Activated CD8-positive, alpha-beta memory T cell treated with anti-CD3 and anti-CD28 coated beads, Interleukin-2, amount 50 U/mL, for 48 hours (primary cell): ENCODE measurements around the gene HDDC3.

Experiments used
- DNase-seq: peaks from one replicate; pipeline ENCODE4 v3.0.0-alpha.2; 2020

HDDC3 gene

DNA sequence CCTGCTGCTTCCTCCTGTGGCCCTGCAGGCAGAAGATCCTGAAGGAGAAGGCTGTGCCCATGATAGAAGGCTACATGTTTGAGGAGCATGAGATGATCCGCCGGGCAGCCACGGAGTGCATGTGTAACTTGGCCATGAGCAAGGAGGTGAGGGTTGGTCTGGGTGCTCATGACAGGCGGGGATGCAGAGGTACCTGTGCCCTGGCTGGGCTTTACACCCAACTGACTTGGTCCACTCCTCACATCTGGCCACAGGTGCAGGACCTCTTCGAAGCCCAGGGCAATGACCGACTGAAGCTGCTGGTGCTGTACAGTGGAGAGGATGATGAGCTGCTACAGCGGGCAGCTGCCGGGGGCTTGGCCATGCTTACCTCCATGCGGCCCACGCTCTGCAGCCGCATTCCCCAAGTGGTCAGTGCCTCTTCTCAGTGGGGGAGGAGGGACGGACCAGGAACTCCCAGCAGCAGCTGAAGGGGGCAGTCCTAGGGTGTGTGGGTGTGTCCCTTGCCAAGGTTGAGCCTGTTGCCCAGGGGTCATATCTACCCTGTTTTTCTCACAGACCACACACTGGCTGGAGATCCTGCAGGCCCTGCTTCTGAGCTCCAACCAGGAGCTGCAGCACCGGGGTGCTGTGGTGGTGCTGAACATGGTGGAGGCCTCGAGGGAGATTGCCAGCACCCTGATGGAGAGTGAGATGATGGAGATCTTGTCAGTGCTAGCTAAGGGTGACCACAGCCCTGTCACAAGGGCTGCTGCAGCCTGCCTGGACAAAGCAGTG, 20.7 kb upstream of the HDDC3 start:
- no peak for DNase-seq

GRCh38 chr15:90950676-90951075, 18.3 kb upstream of the HDDC3 start:
- DNase-seq: no peak

DNA sequence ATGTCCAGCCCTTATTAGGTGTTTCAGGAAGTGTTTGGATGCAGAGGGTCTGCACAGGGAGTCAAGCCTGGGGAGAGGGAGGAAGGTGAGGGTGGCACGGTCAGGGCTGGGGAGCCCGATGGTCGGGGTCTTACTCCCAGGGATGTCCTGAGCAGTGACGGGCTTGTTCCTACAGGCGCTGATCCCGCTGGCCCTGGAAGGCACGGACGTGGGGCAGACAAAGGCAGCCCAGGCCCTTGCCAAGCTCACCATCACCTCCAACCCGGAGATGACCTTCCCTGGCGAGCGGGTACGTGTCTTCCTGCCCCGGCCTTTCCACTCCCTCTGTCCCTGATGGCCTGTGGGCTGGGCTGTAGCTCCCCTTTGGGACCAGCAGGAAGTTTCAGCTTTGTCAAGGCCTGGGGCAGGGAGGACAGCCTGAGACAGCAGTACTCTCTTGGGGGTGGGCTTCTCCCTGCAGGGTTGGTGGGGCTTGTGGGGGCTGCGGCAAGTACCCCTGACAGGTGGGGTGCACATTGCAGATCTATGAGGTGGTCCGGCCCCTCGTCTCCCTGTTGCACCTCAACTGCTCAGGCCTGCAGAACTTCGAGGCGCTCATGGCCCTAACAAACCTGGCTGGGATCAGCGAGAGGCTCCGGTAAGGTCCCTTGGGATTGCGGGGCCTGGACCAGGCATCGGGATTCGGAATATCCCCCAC, 17.8 kb upstream of the HDDC3 start:
- DNase-seq: no peak

GRCh38 chr15:90948506-90948905, 16.2 kb upstream of the HDDC3 start:
- no peak for DNase-seq

- DNase-seq: no peak
Measured at GRCh38 chr15:90947577-90948357, 15.4 kb upstream of the HDDC3 start.

- DNase-seq: no peak
Measured at GRCh38 chr15:90946941-90947576, 14.7 kb upstream of the HDDC3 start.

DNA sequence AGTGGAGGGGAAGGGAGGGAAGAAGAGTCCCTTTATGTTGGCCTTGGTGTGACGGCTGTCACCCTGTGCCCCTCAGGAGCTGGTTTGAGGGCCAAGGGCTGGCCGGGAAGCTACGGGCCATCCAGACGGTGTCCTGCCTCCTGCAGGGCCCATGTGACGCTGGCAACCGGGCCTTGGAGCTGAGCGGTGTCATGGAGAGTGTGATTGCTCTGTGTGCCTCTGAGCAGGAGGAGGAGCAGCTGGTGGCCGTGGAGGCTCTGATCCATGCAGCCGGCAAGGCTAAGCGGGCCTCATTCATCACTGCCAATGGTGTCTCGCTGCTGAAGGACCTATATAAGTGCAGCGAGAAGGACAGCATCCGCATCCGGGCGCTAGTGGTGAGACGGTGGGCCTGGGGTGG, 14.2 kb upstream of the HDDC3 start:
- no peak for DNase-seq

DNA sequence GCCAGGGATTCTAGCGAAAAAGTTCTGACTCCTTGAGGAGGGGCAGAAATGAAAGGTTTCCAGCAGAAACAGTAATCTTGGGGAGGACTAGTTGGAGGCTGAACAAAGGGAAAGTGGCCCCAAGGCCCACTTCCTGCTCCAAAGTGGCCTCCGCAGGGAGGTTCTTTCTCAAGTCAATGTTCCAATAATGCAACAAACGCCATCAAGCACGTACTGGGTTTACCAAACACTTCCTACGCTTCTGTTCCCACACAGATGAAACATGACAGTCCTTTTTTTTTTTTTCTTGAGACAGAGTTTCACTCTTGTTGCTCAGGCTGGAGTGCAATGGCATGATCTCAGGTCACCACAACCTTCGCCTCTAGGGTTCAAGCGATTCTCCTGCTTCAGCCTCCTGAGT, 12.7 kb upstream of the HDDC3 start:
- no peak for DNase-seq

DNA sequence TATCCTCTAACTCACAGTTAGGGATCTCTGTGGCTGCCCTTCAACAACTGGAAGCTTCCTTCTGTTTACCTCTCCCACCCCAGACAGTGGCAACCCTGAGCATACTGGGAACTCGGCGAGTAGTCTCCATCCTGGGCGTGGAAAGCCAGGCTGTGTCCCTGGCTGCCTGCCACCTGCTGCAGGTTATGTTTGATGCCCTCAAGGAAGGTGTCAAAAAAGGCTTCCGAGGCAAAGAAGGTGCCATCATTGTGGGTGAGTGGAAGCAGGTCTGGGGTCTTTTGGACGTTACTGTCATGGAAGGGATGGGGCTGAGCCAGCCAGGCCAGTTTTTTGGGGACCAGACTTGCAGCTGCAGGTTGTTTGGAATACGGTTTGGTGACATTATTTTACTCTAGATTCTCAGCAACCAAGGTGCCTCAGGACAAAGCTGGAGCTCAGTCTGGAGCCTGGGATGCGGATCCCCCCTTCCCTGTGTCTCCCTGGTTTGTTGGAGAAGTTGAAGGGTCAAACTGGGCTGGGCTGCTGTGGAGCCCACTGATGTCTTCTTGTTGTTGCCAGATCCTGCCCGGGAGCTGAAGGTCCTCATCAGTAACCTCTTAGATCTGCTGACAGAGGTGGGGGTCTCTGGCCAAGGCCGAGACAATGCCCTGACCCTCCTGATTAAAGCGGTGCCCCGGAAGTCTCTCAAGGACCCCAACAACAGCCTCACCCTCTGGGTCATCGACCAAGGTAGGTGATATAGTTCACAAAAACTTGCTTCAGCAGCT, 10.2 kb upstream of the HDDC3 start:
- DNase-seq: no peak

DNA sequence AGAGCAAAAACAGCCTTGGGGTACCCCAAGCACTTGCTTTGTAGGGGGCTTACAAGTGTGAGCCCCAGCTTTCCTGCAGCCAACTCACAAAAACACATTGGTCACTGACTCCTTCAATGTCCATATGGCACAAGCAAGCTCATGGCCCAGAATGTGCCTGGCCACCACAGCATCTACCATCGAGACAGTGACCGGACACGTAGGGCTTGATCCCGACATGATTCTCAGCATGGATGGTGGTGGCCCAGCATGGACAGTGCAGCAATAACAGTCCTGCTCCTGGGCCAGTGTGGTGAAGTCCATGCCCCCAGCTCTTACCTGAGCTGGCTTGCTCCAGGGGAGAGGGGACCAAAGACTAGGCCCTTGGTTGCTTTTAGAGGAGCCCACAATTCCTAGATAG, 8.7 kb upstream of the HDDC3 start:
- no peak for DNase-seq

- DNase-seq: no peak
Measured at GRCh38 chr15:90939756-90940155, 7.4 kb upstream of the HDDC3 start.

- DNase-seq: no peak
Measured at GRCh38 chr15:90938261-90938660, 5.9 kb upstream of the HDDC3 start.

DNA sequence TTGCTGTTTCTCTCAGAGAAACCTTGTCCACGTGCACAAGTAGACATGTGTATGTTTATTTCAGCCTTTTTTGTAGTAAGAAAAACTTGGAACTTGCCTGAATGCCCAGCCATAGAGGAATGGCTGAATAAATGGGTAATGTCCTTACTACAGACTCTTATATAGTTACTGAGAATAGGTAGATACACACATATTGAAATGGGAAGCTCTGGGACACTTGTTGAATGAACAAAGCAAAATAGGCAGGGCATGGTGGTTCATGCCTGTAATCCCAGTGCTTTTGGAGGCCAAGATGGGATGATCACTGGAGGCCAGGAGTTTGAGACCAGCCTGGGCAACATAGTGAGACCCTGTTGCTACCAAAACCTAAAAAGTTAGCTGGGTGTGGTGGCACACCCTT, 4.5 kb upstream of the HDDC3 start:
- DNase-seq: no peak

- peak; percentile 97 for DNase-seq
Measured at GRCh38 chr15:90934949-90935751, 2.8 kb upstream of the HDDC3 start, which contains the start of gene UNC45A. UNC45A (plus strand) TSS chr15:90935285; CDS start chr15:90935325, 40 bp downstream.

- peak; percentile 88 for DNase-seq
Measured at GRCh38 chr15:90934256-90934948, 2.1 kb upstream of the HDDC3 start.

- DNase-seq: no peak
Measured at GRCh38 chr15:90933301-90933700, 952 bp upstream of the HDDC3 start.

GRCh38 chr15:90932660-90932991, 277 bp upstream of the HDDC3 start:
- no peak for DNase-seq

- no peak for DNase-seq
Measured at GRCh38 chr15:90931575-90931827, 848 bp downstream of the HDDC3 start.

DNA sequence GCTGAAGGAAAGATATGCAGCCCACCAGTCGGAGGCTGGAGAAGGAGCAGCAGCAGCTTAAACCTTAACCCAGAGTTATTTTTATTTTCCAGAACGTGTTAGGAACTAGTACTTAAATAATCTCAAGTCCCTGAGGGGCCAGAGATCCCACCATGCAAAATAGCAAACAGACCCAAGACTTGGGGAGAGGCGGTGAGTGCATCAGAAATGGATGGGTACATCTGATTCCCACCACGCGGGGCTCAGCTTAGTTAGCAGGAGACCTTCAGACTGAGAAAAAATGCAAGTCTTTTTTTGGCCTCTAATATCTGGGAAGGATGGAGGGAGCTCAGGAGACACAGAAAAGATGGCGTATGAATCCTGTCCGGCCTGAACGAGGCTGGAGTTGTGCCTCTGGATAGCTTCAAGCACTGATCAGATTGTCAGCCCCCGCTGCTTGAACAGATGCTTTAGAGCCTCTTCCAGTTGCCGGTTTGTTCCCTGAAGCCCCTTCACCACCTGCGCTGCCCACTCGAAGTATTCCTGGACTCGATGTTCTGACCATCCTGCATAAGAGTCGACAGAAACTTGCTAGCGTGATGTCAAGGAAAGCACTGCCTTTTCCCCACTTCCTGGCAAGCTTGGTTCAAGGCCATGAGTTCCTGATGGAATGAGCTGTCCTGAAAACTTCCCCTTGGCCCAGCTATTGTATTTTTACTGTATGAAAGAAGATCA, 1.3 kb downstream of the HDDC3 start:
- no peak for DNase-seq

GRCh38 chr15:90929246-90930019, 2.9 kb downstream of the HDDC3 start:
- DNase-seq: no peak
